ENCODE measurements around the gene RBM23.

The RBM23 gene

DNA sequence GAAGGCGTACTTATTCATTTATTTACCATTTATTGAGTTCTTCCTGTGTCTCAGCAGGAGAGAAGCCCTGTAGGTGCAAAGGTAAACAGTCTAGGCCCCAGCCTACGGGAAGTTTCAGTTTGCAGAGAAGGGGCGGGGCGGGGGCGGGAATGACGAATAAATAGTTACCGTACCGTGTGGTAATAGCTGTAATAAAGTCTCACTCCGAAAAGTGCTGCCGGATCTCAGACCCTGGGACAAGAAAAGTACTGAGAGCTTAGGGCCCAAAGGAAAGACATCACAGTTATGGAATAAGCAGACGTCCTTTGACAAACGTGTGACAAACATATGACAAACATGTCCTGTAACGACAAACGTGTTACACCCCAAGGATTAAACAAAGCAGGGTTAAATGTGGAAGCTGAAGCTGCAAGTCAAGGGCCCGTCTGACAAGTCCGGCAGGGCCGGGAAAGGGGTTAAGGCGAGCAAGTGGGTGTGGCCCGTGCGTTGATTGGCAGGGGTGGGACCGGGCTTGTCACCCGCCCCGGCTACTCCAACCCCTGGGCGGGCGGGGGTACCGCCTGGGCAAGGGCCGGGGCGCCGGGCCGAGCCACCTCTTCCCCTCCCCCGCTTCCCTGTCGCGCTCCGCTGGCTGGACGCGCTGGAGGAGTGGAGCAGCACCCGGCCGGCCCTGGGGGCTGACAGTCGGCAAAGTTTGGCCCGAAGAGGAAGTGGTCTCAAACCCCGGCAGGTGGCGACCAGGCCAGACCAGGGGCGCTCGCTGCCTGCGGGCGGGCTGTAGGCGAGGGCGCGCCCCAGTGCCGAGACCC, 47.5 kb downstream of the RBM23 start, which contains the start of gene LRP10:
Gene LRP10 (plus strand): TSS at position 517 of the 809 bp plus-strand sequence. CDS start 564 bp downstream, outside the sequence.
- Histone ChIP-seq H4K91ac (ENCODE audit: low read depth, low read length, poor library complexity) (no peak within 1 kb of the TSS), H2AK5ac (ENCODE audit: low read depth, low read length) (no peak within 1 kb of the TSS), H2BK120ac (ENCODE audit: low read depth, low read length) (peak within 1 kb of the TSS; percentile 54), H3K18ac (ENCODE audit: low read length) (peak within 1 kb of the TSS; percentile 93), H3K4me3 (ENCODE audit: low read length in 2 of 2) (peak within 1 kb of the TSS; percentile 88 to 89), H3K9me3 (replicated peaks in 1 of 2; ENCODE audit: control insufficient read depth in 2 of 2, insufficient read depth in 1 of 2, low read depth in 1 of 2, low read length in 2 of 2) (no peaks in the 10 kb centered on the region), H3K4me1 (ENCODE audit: control insufficient read depth in 2 of 2, insufficient read depth in 1 of 2, low read depth in 1 of 2, low read length in 2 of 2) (peaks cover 1 to 2% of the 10 kb centered on the region in 2 donors), H4K8ac (ENCODE audit: low read depth, low read length) (no peak within 1 kb of the TSS), H2AFZ (ENCODE audit: low read length) (peak within 1 kb of the TSS; percentile 95), H3K23ac (ENCODE audit: low read depth, low read length, poor library complexity) (peak within 1 kb of the TSS; percentile 80), H3K4me2 (ENCODE audit: insufficient read depth, low read length, poor library complexity, severe bottlenecking) (peak within 1 kb of the TSS; percentile 85), H3K27ac (replicated peaks; ENCODE audit: low read length) (peak within 1 kb of the TSS; percentile 68), H3K79me1 (ENCODE audit: low read depth, low read length) (no peaks in the 10 kb centered on the region), H2BK15ac (ENCODE audit: low read length) (peak within 1 kb of the TSS; percentile 89), H2BK5ac (ENCODE audit: low read length) (peak within 1 kb of the TSS; percentile 66), H3K4ac (ENCODE audit: low read length) (no peak within 1 kb of the TSS), H3K36me3 (replicated peaks in 1 of 2; ENCODE audit: control insufficient read depth in 2 of 2, insufficient read depth in 2 of 2, low read length in 2 of 2) (peaks cover 8 to 23% of the 10 kb centered on the region in 2 donors), H2BK12ac (ENCODE audit: low read length) (no peak within 1 kb of the TSS), H3K14ac (ENCODE audit: low read length) (peak within 1 kb of the TSS; percentile 76), H3K9ac (ENCODE audit: low read depth, low read length, poor library complexity) (peak within 1 kb of the TSS; percentile 71), H3K27me3 (ENCODE audit: control insufficient read depth in 3 of 3, insufficient read depth in 3 of 3, low read depth in 1 of 3, low read length in 3 of 3) (no peaks in the 10 kb centered on the region)
- no CpG with 5 or more reads among the region's 50 CpGs for WGBS, 2 donors (ENCODE audit: extremely low coverage in 2 of 2, insufficient read length in 2 of 2, insufficient replicate concordance in 1 of 2)
- DNase-seq (ENCODE audit: low spot score) = peak; percentile 87

DNA sequence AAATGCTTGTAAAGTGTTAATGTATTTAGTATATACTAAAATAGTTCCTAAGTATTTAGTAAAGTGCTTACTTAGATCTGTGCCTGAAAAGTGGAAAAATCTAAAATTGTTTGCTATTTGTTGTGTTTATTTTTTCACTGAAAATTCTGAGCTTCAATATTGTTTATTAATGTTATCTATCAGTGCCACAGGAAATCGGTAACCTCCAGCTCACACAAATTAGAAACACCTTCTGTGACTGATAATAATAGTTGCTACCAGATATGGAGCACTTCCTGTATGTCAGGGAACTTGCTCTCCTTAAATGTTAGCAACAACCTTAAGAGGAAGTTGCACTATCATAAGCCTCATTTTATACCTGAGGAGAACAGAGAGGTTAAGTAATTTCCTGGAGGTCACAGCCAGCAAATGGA, 48.1 kb downstream of the RBM23 start:
- WGBS, 2 donors (ENCODE audit: extremely low coverage in 2 of 2, insufficient read length in 2 of 2, insufficient replicate concordance in 1 of 2) = no CpG with 5 or more reads among the region's 1 CpG
- H3K27me3 ChIP-seq (ENCODE audit: control insufficient read depth in 3 of 3, insufficient read depth in 3 of 3, low read depth in 1 of 3, low read length in 3 of 3) = no peaks in the 10 kb centered on the region
- no peak overlapping the region for H2AK5ac ChIP-seq (ENCODE audit: low read depth, low read length)
- no peaks in the 10 kb centered on the region for H3K9me3 ChIP-seq (replicated peaks in 1 of 2; ENCODE audit: control insufficient read depth in 2 of 2, insufficient read depth in 1 of 2, low read depth in 1 of 2, low read length in 2 of 2)
- H2BK12ac ChIP-seq (ENCODE audit: low read length) = no peak overlapping the region
- H2AFZ ChIP-seq (ENCODE audit: low read length) = peak overlapping the region; percentile 95
- H3K4me1 ChIP-seq (ENCODE audit: control insufficient read depth in 2 of 2, insufficient read depth in 1 of 2, low read depth in 1 of 2, low read length in 2 of 2) = peaks cover 1 to 2% of the 10 kb centered on the region in 2 donors
- peak overlapping the region in 1 of 2 donors; percentile 89 for H3K4me3 ChIP-seq (ENCODE audit: low read length in 2 of 2)
- no peak overlapping the region for H4K8ac ChIP-seq (ENCODE audit: low read depth, low read length)
- H2BK5ac ChIP-seq (ENCODE audit: low read length) = no peak overlapping the region
- H4K91ac ChIP-seq (ENCODE audit: low read depth, low read length, poor library complexity) = no peak overlapping the region
- no peak overlapping the region for H2BK15ac ChIP-seq (ENCODE audit: low read length)
- peaks cover 6 to 17% of the 10 kb centered on the region in 2 donors for H3K36me3 ChIP-seq (replicated peaks in 1 of 2; ENCODE audit: control insufficient read depth in 2 of 2, insufficient read depth in 2 of 2, low read length in 2 of 2)
- no peak overlapping the region for H2BK120ac ChIP-seq (ENCODE audit: low read depth, low read length)
- no peak overlapping the region for H3K14ac ChIP-seq (ENCODE audit: low read length)
- H3K18ac ChIP-seq (ENCODE audit: low read length) = no peak overlapping the region
- no peak overlapping the region for H3K9ac ChIP-seq (ENCODE audit: low read depth, low read length, poor library complexity)
- H3K23ac ChIP-seq (ENCODE audit: low read depth, low read length, poor library complexity) = no peak overlapping the region
- DNase-seq (ENCODE audit: low spot score) = no peak
- peak overlapping the region; percentile 19 for H3K27ac ChIP-seq (replicated peaks; ENCODE audit: low read length)
- H3K79me1 ChIP-seq (ENCODE audit: low read depth, low read length) = no peaks in the 10 kb centered on the region
- H3K4ac ChIP-seq (ENCODE audit: low read length) = no peak overlapping the region
- H3K4me2 ChIP-seq (ENCODE audit: insufficient read depth, low read length, poor library complexity, severe bottlenecking) = peak overlapping the region; percentile 85

DNA sequence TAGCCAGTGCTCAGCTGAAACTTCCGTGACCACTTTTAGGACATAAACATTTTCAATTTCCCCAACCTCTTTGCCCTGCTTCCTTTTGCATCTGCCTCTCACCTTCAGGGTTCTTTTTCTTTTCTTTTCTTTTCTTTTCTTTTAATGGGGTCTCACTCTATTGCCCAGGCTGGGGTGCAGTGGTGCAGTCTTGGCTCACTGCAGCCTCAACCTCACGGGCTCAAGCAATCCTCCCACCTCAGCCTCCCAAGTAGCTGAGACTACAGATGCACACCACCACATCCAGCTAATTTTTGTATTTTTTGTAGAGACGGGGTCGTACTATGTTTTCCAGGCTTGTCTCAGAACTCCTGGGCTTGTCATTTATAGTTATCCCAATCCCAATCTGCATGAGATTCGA, 52.1 kb downstream of the RBM23 start:
- H3K4me3 ChIP-seq (ENCODE audit: low read length in 2 of 2) = no peak overlapping the region
- H3K79me1 ChIP-seq (ENCODE audit: low read depth, low read length) = no peaks in the 10 kb centered on the region
- no peak overlapping the region for H2AK5ac ChIP-seq (ENCODE audit: low read depth, low read length)
- H4K91ac ChIP-seq (ENCODE audit: low read depth, low read length, poor library complexity) = no peak overlapping the region
- H3K36me3 ChIP-seq (replicated peaks in 1 of 2; ENCODE audit: control insufficient read depth in 2 of 2, insufficient read depth in 2 of 2, low read length in 2 of 2) = no peaks in the 10 kb centered on the region
- no peak overlapping the region for H4K8ac ChIP-seq (ENCODE audit: low read depth, low read length)
- no peak overlapping the region for H3K18ac ChIP-seq (ENCODE audit: low read length)
- no peak overlapping the region for H2BK12ac ChIP-seq (ENCODE audit: low read length)
- no peak for DNase-seq (ENCODE audit: low spot score)
- H2BK15ac ChIP-seq (ENCODE audit: low read length) = no peak overlapping the region
- no peak overlapping the region for H3K14ac ChIP-seq (ENCODE audit: low read length)
- H3K9me3 ChIP-seq (replicated peaks in 1 of 2; ENCODE audit: control insufficient read depth in 2 of 2, insufficient read depth in 1 of 2, low read depth in 1 of 2, low read length in 2 of 2) = no peaks in the 10 kb centered on the region
- H3K4ac ChIP-seq (ENCODE audit: low read length) = no peak overlapping the region
- no peak overlapping the region for H3K4me2 ChIP-seq (ENCODE audit: insufficient read depth, low read length, poor library complexity, severe bottlenecking)
- no CpG with 5 or more reads among the region's 5 CpGs for WGBS, 2 donors (ENCODE audit: extremely low coverage in 2 of 2, insufficient read length in 2 of 2, insufficient replicate concordance in 1 of 2)
- H3K9ac ChIP-seq (ENCODE audit: low read depth, low read length, poor library complexity) = no peak overlapping the region
- H2AFZ ChIP-seq (ENCODE audit: low read length) = no peak overlapping the region
- H2BK5ac ChIP-seq (ENCODE audit: low read length) = no peak overlapping the region
- no peak overlapping the region for H3K23ac ChIP-seq (ENCODE audit: low read depth, low read length, poor library complexity)
- peaks cover 0 to 1% of the 10 kb centered on the region in 2 donors for H3K4me1 ChIP-seq (ENCODE audit: control insufficient read depth in 2 of 2, insufficient read depth in 1 of 2, low read depth in 1 of 2, low read length in 2 of 2)
- H3K27me3 ChIP-seq (ENCODE audit: control insufficient read depth in 3 of 3, insufficient read depth in 3 of 3, low read depth in 1 of 3, low read length in 3 of 3) = no peaks in the 10 kb centered on the region
- H3K27ac ChIP-seq (replicated peaks; ENCODE audit: low read length) = no peak overlapping the region
- no peak overlapping the region for H2BK120ac ChIP-seq (ENCODE audit: low read depth, low read length)
